Astrocyte (in vitro differentiated cells and primary cell): ENCODE measurements around the gene CMC1. TPM values are rescaled to one million over a fixed set of nuclear protein-coding genes. Genes with fewer than 3 reads are reported as not detected.

Source experiments
- DNase-seq: peaks from one replicate; pipeline ENCODE4 v3.0.0-alpha.2; 2010; ENCODE audit warnings: low read depth
- FAIRE-seq: peaks from 2 replicates; lab custom pipeline; 2011; peaks lifted over from hg19 to GRCh38; lab: Jason Lieb, UNC
- H2AFZ ChIP-seq: 2 replicates; pipeline ENCODE4 v1.6.0; 2012; ENCODE audit warnings: low read depth, low read length, inconsistent platforms
- H3K27ac ChIP-seq: 2 replicates; pipeline ENCODE4 v1.5.1; 2011; ENCODE audit warnings: low read depth, low read length, inconsistent platforms
- H3K27me3 ChIP-seq: 2 replicates; pipeline ENCODE4 v1.6.0; 2011; ENCODE audit warnings: low read length, inconsistent platforms; ENCODE audit not compliant: insufficient read depth
- H3K36me3 ChIP-seq: 2 replicates; pipeline ENCODE4 v1.5.1; 2011; ENCODE audit warnings: low read length, inconsistent platforms; ENCODE audit not compliant: insufficient read depth
- H3K4me1 ChIP-seq: 2 replicates; pipeline ENCODE4 v1.5.1; 2011; ENCODE audit warnings: low read length, inconsistent platforms; ENCODE audit not compliant: insufficient read depth
- H3K4me2 ChIP-seq: 2 replicates; pipeline ENCODE4 v1.6.0; 2012; ENCODE audit warnings: low read length, inconsistent platforms
- H3K4me3 ChIP-seq: 2 replicates; pipeline ENCODE4 v1.5.1; 2011; ENCODE audit warnings: low read depth, mild to moderate bottlenecking, low read length, inconsistent platforms; ENCODE audit not compliant: insufficient read depth
- H3K79me2 ChIP-seq: 2 replicates; pipeline ENCODE4 v1.6.0; 2012; ENCODE audit warnings: mild to moderate bottlenecking, low read length, inconsistent platforms; ENCODE audit not compliant: insufficient read depth
- H3K9ac ChIP-seq: 2 replicates; pipeline ENCODE4 v1.6.0; 2012; ENCODE audit warnings: mild to moderate bottlenecking, low read length, inconsistent platforms
- H3K9me3 ChIP-seq: 2 replicates; pipeline ENCODE4 v1.5.1; 2012; ENCODE audit warnings: low read depth, mild to moderate bottlenecking, low read length, inconsistent platforms; ENCODE audit not compliant: insufficient read depth
- H4K20me1 ChIP-seq: 2 replicates; pipeline ENCODE4 v1.6.0; 2012; ENCODE audit warnings: low read length, inconsistent platforms; ENCODE audit not compliant: insufficient read depth
- H3K27ac Mint-ChIP-seq: one replicate; pipeline ENCODE4 v1.8.0; 2021; ENCODE audit warnings: mild to moderate bottlenecking, mixed read lengths; ENCODE audit not compliant: unreplicated experiment
- H3K27me3 Mint-ChIP-seq: one replicate; pipeline ENCODE4 v1.8.0; 2021; ENCODE audit warnings: low read depth, mixed read lengths; ENCODE audit not compliant: unreplicated experiment
- H3K36me3 Mint-ChIP-seq: one replicate; pipeline ENCODE4 v1.8.0; 2021; ENCODE audit warnings: low read depth, mixed read lengths; ENCODE audit not compliant: unreplicated experiment
- H3K4me1 Mint-ChIP-seq: one replicate; pipeline ENCODE4 v1.8.0; 2021; ENCODE audit warnings: low read depth, mixed read lengths; ENCODE audit not compliant: unreplicated experiment
- H3K4me3 Mint-ChIP-seq: one replicate; pipeline ENCODE4 v1.8.0; 2021; ENCODE audit warnings: mild to moderate bottlenecking, moderate library complexity, mixed read lengths; ENCODE audit not compliant: unreplicated experiment
- H3K9me3 Mint-ChIP-seq: one replicate; pipeline ENCODE4 v1.8.0; 2021; ENCODE audit warnings: mild to moderate bottlenecking, mixed read lengths; ENCODE audit not compliant: unreplicated experiment
- CTCF ChIP-seq: IDR thresholded peaks from 2 replicates; pipeline ENCODE4 v1.5.1; 2011; ENCODE audit warnings: low read depth, mild to moderate bottlenecking, inconsistent platforms, low read length, moderate library complexity; ENCODE audit not compliant: insufficient read depth
- EZH2 ChIP-seq: IDR thresholded peaks from 2 replicates; pipeline ENCODE4 v1.6.1; 2012; ENCODE audit warnings: mild to moderate bottlenecking, low read length, inconsistent platforms; ENCODE audit not compliant: insufficient read depth
- total RNA-seq: library from RNA; stranded (reverse); gene quantifications from 2 replicates; pipeline ENCODE4 v1.2.1, GENCODE V29; 2021

Gene CMC1
- total RNA-seq, 1 donor from 2014 or later, result 13.4 TPM

DNA sequence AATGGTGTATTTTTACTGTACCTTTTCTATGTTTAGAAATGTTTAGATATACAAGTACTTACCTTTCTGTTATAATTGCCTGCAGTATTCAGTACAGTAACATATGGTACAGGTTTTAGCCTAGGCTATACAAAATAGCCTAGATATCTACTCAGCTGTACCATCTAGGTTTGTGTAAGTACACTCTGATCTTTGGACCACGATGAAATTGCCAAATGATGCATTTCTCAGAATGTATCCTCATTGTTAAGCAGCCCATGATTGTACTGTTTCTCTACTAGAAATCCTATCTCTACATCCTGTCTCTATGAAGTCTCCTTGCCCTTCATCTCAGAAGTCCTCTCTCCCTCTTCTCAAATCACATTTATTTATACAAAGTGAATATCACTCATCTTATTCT lies 74.3 kb downstream of the CMC1 start:
- no peak overlapping the region for H3K27ac Mint-ChIP-seq
- no peaks in the 10 kb centered on the region for H3K9me3 Mint-ChIP-seq
- Histone ChIP-seq H3K36me3 (peaks cover 3% of the 10 kb centered on the region), H3K27ac (no peak overlapping the region), H4K20me1 (no peaks in the 10 kb centered on the region), H3K9ac (no peak overlapping the region), H3K4me2 (no peak overlapping the region), H3K4me1 (no peaks in the 10 kb centered on the region), H2AFZ (no peak overlapping the region), H3K4me3 (no peak overlapping the region), H3K9me3 (no peaks in the 10 kb centered on the region), H3K79me2 (no peaks in the 10 kb centered on the region), H3K27me3 (no peaks in the 10 kb centered on the region)
- DNase-seq (no peak), FAIRE-seq (no peak)
- no peak for TF ChIP-seq CTCF
- no peak for TF ChIP-seq EZH2
- H3K27me3 Mint-ChIP-seq, result no peaks in the 10 kb centered on the region
- H3K4me1 Mint-ChIP-seq, result no peaks in the 10 kb centered on the region
- H3K36me3 Mint-ChIP-seq, result no peaks in the 10 kb centered on the region
- no peak overlapping the region for H3K4me3 Mint-ChIP-seq

GRCh38 chr3:28316226-28316625 lies 74.8 kb downstream of the CMC1 start:
- no peaks in the 10 kb centered on the region for H3K4me1 Mint-ChIP-seq
- no peak for FAIRE-seq
- H3K36me3 Mint-ChIP-seq, result no peaks in the 10 kb centered on the region
- Histone ChIP-seq H4K20me1 (no peaks in the 10 kb centered on the region), H3K27ac (no peak overlapping the region), H3K27me3 (no peaks in the 10 kb centered on the region), H3K9ac (no peak overlapping the region), H3K9me3 (no peaks in the 10 kb centered on the region), H3K4me1 (no peaks in the 10 kb centered on the region), H3K79me2 (no peaks in the 10 kb centered on the region), H2AFZ (no peak overlapping the region), H3K4me3 (no peak overlapping the region), H3K4me2 (no peak overlapping the region), H3K36me3 (peaks cover 3% of the 10 kb centered on the region)
- H3K4me3 Mint-ChIP-seq, result no peak overlapping the region
- no peaks in the 10 kb centered on the region for H3K9me3 Mint-ChIP-seq
- peak; percentile 8 for DNase-seq
- no peak overlapping the region for H3K27ac Mint-ChIP-seq
- no peaks in the 10 kb centered on the region for H3K27me3 Mint-ChIP-seq
- no peak for TF ChIP-seq EZH2
- no peak for TF ChIP-seq CTCF

- H3K36me3 Mint-ChIP-seq, result no peaks in the 10 kb centered on the region
- H3K27me3 Mint-ChIP-seq, result no peaks in the 10 kb centered on the region
- H3K27ac Mint-ChIP-seq, result no peak overlapping the region
- Histone ChIP-seq H3K4me3 (no peak overlapping the region), H3K9ac (no peak overlapping the region), H3K36me3 (peaks cover 3% of the 10 kb centered on the region), H4K20me1 (no peaks in the 10 kb centered on the region), H3K79me2 (no peaks in the 10 kb centered on the region), H3K27ac (no peak overlapping the region), H3K9me3 (no peaks in the 10 kb centered on the region), H3K27me3 (no peaks in the 10 kb centered on the region), H3K4me1 (no peaks in the 10 kb centered on the region), H2AFZ (no peak overlapping the region), H3K4me2 (no peak overlapping the region)
- DNase-seq, result peak; percentile 10
- no peak for FAIRE-seq
- peaks cover 4% of the 10 kb centered on the region for H3K4me1 Mint-ChIP-seq
- no peaks in the 10 kb centered on the region for H3K9me3 Mint-ChIP-seq
- TF ChIP-seq EZH2 (no peak), CTCF (peak; percentile 56)
- no peak overlapping the region for H3K4me3 Mint-ChIP-seq
Measured at GRCh38 chr3:28317438-28318022, 76.1 kb downstream of the CMC1 start.
